PFSK-1 (cell line): ENCODE measurements around the gene SIRPD.

ENCODE experiments used
- FOXP2 ChIP-seq: optimal IDR thresholded peaks from 2 replicates; pipeline ENCODE3; 2011; ENCODE audit warnings: borderline replicate concordance, control low read depth, inconsistent platforms; ENCODE audit not compliant: insufficient read depth; ENCODE audit errors: extremely low read length, extremely low read depth
- POLR2AphosphoS5 ChIP-seq: IDR thresholded peaks from 2 replicates; pipeline ENCODE4 v1.6.1; 2012; ENCODE audit warnings: low read depth, mild to moderate bottlenecking, control low read depth, low read length, moderate library complexity
- SIN3A ChIP-seq: IDR thresholded peaks from 2 replicates; pipeline ENCODE4 v1.6.1; 2012; ENCODE audit warnings: mild to moderate bottlenecking, low read length, moderate library complexity, borderline replicate concordance; ENCODE audit not compliant: insufficient read depth
- TAF1 ChIP-seq: IDR thresholded peaks from 2 replicates; pipeline ENCODE4 v1.6.1; 2012; ENCODE audit warnings: low read length, control low read depth, borderline replicate concordance; ENCODE audit not compliant: insufficient read depth
- TF ChIP-seq, protein P1 (sequence below), 2 experiments: IDR thresholded peaks; 2 replicates each; pipeline versions ENCODE4 v1.6.1 to v1.8.0; 2011 to 2012; ENCODE audit warnings: low read depth in 2 of 2, low read length in 2 of 2, control low read depth in 1 of 2, inconsistent platforms in 1 of 2, mild to moderate bottlenecking in 1 of 2, moderate library complexity in 1 of 2; ENCODE audit not compliant: insufficient read depth in 1 of 2

Gene SIRPD

DNA sequence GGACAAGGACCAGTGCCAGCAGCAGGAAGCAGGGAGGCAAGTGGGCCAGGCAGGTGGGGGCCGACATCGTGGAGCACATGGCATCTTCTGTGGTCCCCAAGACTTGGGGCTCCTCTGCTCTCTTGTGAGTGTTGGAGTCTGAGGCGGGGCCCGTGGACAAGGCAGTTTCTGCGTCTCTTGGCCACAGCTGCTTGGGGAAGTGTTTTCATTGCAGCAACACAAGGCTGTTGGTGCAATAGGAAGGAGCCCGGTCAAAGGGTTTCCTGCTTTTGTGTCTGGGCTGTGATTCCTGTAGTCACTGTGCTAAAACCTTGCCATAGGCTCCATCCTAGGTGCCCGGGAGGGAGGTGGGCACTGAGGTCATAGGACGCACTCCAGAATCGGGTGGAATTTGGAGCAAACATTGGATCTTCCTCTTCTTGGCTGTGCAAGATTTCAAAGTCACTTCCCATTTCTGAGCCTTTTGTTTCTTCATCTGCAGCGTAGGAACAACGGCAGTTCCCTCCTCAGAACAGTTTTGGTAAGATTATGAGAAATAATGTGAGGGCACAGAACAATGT lies 66.1 kb downstream of the SIRPD start, which contains the start of gene SIRPB2:
TSS of gene SIRPB2 (minus strand) at position 140 of the 560 bp plus-strand sequence. CDS start at position 79, 61 bp downstream.
- TF ChIP-seq POLR2AphosphoS5 (no peak), SIN3A (no peak), FOXP2 (no peak), TAF1 (no peak)
- TF ChIP-seq, protein P1, sequence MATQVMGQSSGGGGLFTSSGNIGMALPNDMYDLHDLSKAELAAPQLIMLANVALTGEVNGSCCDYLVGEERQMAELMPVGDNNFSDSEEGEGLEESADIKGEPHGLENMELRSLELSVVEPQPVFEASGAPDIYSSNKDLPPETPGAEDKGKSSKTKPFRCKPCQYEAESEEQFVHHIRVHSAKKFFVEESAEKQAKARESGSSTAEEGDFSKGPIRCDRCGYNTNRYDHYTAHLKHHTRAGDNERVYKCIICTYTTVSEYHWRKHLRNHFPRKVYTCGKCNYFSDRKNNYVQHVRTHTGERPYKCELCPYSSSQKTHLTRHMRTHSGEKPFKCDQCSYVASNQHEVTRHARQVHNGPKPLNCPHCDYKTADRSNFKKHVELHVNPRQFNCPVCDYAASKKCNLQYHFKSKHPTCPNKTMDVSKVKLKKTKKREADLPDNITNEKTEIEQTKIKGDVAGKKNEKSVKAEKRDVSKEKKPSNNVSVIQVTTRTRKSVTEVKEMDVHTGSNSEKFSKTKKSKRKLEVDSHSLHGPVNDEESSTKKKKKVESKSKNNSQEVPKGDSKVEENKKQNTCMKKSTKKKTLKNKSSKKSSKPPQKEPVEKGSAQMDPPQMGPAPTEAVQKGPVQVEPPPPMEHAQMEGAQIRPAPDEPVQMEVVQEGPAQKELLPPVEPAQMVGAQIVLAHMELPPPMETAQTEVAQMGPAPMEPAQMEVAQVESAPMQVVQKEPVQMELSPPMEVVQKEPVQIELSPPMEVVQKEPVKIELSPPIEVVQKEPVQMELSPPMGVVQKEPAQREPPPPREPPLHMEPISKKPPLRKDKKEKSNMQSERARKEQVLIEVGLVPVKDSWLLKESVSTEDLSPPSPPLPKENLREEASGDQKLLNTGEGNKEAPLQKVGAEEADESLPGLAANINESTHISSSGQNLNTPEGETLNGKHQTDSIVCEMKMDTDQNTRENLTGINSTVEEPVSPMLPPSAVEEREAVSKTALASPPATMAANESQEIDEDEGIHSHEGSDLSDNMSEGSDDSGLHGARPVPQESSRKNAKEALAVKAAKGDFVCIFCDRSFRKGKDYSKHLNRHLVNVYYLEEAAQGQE (IDR thresholded peaks at IDR 0.05; ENCODE audit: insufficient read depth in 1 of 2, low read depth in 2 of 2, low read length in 2 of 2) = no peak

DNA sequence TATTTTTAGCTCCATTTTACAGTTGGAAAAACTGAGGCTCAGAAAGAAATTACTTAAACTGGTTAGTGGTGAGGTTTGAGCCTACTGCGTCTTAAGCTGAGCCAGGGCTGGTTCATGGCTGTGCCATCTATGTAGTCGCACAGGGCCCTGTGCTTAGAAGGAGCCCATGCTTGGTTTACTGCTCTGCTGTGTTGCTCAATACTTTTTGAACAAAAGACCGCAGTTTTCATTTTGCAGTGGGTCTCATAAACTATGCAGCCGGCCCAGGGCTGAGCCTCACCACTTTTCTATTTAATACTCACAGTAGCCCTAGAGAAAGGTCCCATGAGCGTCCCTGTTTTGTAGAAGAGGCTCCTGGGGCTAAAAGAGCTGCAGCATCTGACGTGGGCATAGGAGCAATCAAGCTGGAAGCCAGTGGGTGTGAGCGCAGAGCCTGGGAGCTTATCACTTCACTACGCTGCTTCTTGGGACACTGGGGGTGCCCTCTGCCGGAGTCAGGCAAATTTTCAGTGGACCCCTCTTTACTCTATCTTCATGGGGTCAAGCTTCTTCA lies 66.8 kb downstream of the SIRPD start:
- TF ChIP-seq POLR2AphosphoS5 (no peak), TAF1 (no peak), SIN3A (no peak), FOXP2 (no peak)
- TF ChIP-seq, protein P1 (IDR thresholded peaks at IDR 0.05; ENCODE audit: insufficient read depth in 1 of 2, low read depth in 2 of 2, low read length in 2 of 2) = no peak

DNA sequence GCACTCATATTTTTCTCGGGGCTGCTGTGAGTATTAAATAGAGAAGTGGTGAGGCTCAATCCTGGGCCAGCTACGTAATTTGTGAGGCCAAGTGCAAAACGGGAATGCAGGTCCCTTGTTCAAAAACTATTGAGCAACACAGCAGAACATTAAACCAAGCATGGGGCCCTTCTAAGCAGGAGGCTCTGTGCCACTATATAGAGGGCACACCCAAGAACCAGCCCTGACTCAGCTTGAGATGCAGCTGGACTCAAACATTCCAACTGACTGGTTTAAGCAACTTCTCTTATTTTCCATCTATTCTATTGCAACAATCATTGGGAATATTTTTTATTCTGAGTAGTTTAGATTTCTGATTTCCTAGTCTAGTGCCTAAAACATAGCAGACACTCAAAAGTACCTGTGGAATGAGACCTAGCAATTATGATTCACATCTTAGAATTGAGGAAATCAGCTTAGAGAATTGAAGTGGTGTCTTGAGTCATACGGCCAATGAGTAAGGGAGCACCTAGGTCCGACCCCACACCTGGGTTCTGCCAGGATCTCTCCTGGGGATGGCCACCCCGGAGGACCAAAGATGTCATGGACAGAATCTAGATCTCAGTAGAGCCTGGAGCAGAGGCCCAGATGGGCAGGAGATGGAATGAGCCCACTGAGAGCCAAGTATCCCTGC lies 67.6 kb downstream of the SIRPD start:
- TF ChIP-seq POLR2AphosphoS5 (no peak), SIN3A (no peak), TAF1 (no peak)

DNA sequence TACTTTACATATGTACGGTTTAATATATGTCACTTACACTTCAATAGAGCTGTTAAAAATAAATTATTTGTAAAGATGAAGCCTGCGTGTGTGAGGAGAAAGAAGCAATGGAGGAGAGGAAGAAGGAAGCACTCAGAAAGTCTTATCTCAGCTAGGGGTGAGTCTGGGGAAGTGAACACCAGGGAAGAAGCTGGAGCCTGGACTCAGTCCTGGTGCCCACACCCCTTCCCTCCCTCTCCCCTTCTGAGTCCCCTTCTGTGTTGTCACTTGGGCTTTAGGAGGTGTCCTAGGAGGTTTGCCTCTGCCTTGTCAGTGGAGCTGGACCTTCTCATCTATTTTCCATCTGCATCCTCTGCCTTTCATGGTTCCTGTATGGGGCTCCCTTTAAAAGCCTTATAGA lies 68.2 kb downstream of the SIRPD start:
- TF ChIP-seq, protein P1 (IDR thresholded peaks at IDR 0.05; ENCODE audit: insufficient read depth in 1 of 2, low read depth in 2 of 2, low read length in 2 of 2) = no peak
- TF ChIP-seq SIN3A (no peak), FOXP2 (no peak), TAF1 (no peak), POLR2AphosphoS5 (no peak)

DNA sequence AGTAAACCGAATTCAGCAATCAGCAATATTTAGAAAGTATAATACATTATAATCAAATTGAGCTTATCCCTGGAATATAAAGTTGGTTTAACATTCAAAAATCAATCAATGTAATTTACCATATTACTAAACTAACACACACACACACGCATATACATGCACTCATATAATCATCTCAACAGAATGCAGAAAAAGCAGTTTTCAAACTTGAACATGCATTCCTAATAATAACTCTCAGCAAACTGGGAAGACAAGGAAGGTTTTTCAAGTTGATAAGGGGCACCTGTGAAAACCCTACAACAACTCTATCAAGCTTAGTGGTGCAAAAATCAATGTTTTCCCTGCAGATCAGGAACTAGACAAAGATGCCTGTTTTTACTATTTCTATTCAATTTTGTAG lies 70.9 kb downstream of the SIRPD start:
- TF ChIP-seq TAF1 (no peak), POLR2AphosphoS5 (no peak), SIN3A (no peak), FOXP2 (no peak)
- TF ChIP-seq, protein P1 (IDR thresholded peaks at IDR 0.05; ENCODE audit: insufficient read depth in 1 of 2, low read depth in 2 of 2, low read length in 2 of 2) = no peak
